GM18951 (cell line): ENCODE measurements around the gene GCNT2.
"Not testable (repeated sequence)": the region's sequence is repeated elsewhere in the genome, so short reads cannot be mapped to it uniquely, and the experiment has no call there.

Experiments used
- POLR2A ChIP-seq: IDR thresholded peaks from 4 replicates; pipeline ENCODE4 v1.6.1; 2011; ENCODE audit warnings: mild to moderate bottlenecking; ENCODE audit not compliant: insufficient read length, insufficient read depth; ENCODE audit errors: extremely low read depth
- in situ Hi-C: fragments of 300-500 bp; cut with MboI; formaldehyde crosslinking; loops from one replicate; pipeline ENCODE4 v1.12.0; 2022; ENCODE audit warnings: low sequenced_read_pairs, mixed read lengths, inconsistent platforms; ENCODE audit not compliant: unreplicated experiment

GCNT2 gene

GRCh38 chr6:10603219-10603618, 82.1 kb downstream of the GCNT2 start:
- in situ Hi-C loops: no loop called here
- no peak for TF ChIP-seq POLR2A

- TF ChIP-seq POLR2A: no peak
- in situ Hi-C loops: no loop called here
Observed at GRCh38 chr6:10609038-10609437, 87.9 kb downstream of the GCNT2 start.

- in situ Hi-C loops: no loop called here
- TF ChIP-seq POLR2A: no peak
Observed at GRCh38 chr6:10610289-10610688, 89.1 kb downstream of the GCNT2 start.

GRCh38 chr6:10612161-10612560, 91.0 kb downstream of the GCNT2 start:
- in situ Hi-C loops: no loop called here
- no peak for TF ChIP-seq POLR2A

- in situ Hi-C loops: no loop called here
- no peak for TF ChIP-seq POLR2A
Observed at GRCh38 chr6:10613077-10613476, 91.9 kb downstream of the GCNT2 start.

GRCh38 chr6:10613723-10614122, 92.6 kb downstream of the GCNT2 start:
- TF ChIP-seq POLR2A: no peak
- in situ Hi-C loops: no loop called here

GRCh38 chr6:10615675-10616074, 94.5 kb downstream of the GCNT2 start:
- no peak for TF ChIP-seq POLR2A
- in situ Hi-C loops: no loop called here

- in situ Hi-C loops: not testable (repeated sequence)
Observed at GRCh38 chr6:10616266-10616665, 95.1 kb downstream of the GCNT2 start.

- TF ChIP-seq POLR2A: no peak
- in situ Hi-C loops: no loop called here
Observed at GRCh38 chr6:10617008-10617696, 96.0 kb downstream of the GCNT2 start.

- in situ Hi-C loops: no loop called here
- no peak for TF ChIP-seq POLR2A
Observed at GRCh38 chr6:10618409-10618808, 97.3 kb downstream of the GCNT2 start.

GRCh38 chr6:10621213-10621612, 100.1 kb downstream of the GCNT2 start:
- no peak for TF ChIP-seq POLR2A
- in situ Hi-C loops: no loop called here

- no peak for TF ChIP-seq POLR2A
- in situ Hi-C loops: no loop called here
Observed at GRCh38 chr6:10621847-10622246, 100.7 kb downstream of the GCNT2 start.

GRCh38 chr6:10624836-10625235, 103.7 kb downstream of the GCNT2 start:
- no peak for TF ChIP-seq POLR2A
- in situ Hi-C loops: no loop called here

GRCh38 chr6:10626154-10626741, 105.1 kb downstream of the GCNT2 start:
- no peak for TF ChIP-seq POLR2A
- in situ Hi-C loops: no loop called here
